HuH-7.5 (cell line): Measurements from ENCODE around the gene GMIP.
"Not testable (repeated sequence)": the region's sequence is repeated elsewhere in the genome, so short reads cannot be mapped to it uniquely, and the experiment has no call there.

Experiments
- DNase-seq: peaks from one replicate; pipeline ENCODE4 v3.0.0; 2011; ENCODE audit warnings: low spot score

The GMIP gene, protein sequence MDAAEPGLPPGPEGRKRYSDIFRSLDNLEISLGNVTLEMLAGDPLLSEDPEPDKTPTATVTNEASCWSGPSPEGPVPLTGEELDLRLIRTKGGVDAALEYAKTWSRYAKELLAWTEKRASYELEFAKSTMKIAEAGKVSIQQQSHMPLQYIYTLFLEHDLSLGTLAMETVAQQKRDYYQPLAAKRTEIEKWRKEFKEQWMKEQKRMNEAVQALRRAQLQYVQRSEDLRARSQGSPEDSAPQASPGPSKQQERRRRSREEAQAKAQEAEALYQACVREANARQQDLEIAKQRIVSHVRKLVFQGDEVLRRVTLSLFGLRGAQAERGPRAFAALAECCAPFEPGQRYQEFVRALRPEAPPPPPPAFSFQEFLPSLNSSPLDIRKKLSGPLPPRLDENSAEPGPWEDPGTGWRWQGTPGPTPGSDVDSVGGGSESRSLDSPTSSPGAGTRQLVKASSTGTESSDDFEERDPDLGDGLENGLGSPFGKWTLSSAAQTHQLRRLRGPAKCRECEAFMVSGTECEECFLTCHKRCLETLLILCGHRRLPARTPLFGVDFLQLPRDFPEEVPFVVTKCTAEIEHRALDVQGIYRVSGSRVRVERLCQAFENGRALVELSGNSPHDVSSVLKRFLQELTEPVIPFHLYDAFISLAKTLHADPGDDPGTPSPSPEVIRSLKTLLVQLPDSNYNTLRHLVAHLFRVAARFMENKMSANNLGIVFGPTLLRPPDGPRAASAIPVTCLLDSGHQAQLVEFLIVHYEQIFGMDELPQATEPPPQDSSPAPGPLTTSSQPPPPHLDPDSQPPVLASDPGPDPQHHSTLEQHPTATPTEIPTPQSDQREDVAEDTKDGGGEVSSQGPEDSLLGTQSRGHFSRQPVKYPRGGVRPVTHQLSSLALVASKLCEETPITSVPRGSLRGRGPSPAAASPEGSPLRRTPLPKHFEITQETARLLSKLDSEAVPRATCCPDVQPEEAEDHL

GRCh38 chr19:19643158-19644053 is at the start of gene GMIP:
TSS of gene GMIP (minus strand) at chr19:19643657. CDS start at chr19:19643529, 128 bp downstream.
- peak; percentile 99 for DNase-seq

- no peak for DNase-seq
Observed at GRCh38 chr19:19691683-19692082, 48.2 kb upstream of the GMIP start.

GRCh38 chr19:19689023-19689422 is 45.6 kb upstream of the GMIP start:
- not testable (repeated sequence) for DNase-seq

DNA sequence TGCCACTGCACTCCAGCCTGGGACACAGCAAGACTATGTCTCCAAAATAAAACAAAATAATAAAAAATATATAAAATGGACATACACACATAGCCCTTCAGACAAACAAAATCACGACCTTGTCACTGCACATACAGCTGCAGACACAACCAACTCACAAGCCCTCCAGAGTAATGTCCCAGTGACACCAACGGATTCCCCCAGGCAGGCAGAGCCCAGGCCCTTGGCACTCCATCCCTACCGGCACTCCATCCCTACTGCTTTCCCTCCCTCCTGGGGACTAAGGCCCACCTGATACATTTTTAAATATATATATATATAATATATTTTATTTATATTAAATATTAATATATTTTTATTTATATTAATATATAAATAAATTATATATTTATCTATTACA is 43.6 kb upstream of the GMIP start:
- peak; percentile 16 for DNase-seq

DNA sequence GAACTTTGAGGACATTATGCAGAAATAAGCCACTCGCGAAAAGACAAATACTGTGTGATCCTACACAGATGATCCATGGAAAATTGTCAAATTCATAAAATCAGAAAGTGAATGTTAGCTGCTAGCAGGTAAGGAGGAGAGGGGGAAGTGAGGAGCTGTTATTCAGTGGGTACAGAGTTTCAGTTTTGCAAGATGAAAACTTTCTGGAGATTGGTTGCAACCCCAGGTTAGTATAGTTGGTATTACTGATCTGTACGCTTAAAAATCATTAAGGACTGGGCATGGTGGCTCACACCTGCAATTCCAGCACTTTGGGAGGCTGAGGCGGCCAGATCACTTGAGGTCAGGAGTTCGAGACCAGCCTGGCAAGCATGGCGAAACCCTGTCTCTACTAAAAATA is 43.1 kb upstream of the GMIP start:
- no peak for DNase-seq

DNA sequence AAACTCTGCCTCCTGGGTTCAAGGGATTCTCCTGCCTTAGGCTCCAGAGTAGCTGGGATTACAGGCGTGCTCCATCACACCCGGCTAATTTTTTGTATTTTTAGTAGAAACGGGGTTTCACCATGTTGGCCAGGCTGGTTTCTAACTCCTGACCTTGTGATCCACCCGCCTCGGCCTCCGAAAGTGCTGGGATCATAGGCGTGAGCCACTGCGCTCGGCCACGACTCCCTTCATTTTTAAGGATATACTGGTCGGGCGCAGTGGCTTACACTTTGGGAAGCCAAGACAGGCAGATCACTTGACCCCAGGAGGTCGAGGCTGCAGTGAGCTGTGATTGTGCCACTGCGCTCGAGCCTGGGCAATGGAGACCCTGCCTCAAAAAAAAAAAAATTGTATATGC is 42.7 kb upstream of the GMIP start:
- DNase-seq = not testable (repeated sequence)

GRCh38 chr19:19679176-19680073 is 36.0 kb upstream of the GMIP start:
- DNase-seq = no peak

GRCh38 chr19:19677579-19677978 is 34.1 kb upstream of the GMIP start:
- no peak for DNase-seq

GRCh38 chr19:19674315-19674714 is 30.9 kb upstream of the GMIP start:
- no peak for DNase-seq

DNA sequence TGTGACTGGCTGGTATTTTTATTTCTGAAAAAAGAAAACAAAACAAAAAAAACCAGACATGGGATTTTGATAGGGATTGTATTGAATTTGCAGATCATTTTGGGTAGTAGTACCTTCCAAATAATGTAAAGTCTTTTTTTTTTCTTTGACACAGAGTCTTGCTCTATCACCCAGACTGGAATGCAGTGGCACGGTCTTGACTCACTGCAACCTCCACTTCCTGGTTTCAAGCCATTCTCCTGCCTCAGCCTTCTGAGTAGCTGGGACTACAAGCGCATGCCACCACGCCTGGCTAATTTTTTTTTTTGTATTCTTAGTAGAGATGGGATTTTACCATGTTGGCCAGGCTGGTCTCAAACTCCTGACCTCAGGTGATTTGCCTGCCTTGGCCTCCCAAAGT is 29.4 kb upstream of the GMIP start:
- DNase-seq = no peak

GRCh38 chr19:19670070-19670551 is 26.7 kb upstream of the GMIP start:
- DNase-seq = no peak

DNA sequence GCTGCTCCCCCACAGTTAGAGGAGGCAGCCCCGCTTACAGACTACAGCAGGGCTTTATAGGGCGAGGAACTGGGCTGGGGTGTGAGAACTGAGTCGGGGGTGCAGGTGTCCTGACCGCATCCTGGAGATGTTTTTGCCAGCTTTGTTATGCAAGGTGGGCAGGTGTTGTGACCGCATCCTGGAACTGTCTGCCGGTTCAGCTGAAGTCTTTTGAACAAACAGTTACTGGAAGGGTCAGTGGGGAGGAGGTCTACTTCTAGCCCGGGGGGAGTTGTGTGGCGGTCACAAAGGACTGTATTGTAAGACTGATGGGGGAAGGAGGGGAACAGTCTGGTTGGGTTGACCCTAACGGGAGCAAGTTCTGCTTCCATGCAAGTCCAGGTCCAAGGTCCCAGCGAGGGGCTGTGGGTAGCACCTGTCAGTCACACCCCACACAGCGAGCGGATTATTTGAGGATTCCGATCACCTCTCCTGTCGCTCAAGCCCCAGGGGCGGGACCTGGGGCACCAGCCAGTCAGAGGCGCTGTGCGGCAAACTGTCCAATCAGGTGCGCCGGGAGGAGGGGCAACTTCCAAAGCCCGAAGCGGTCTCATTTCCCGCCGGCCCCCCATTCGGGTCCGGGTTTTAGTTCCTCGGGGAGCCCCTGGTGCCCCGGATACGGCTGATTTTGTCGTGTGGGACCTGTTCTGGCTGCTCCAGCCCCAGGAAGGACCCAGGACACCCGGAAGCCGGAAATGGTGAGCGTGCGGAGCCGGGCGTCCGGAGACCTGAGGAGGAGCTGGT is 25.0 kb upstream of the GMIP start, which contains the start of gene ZNF101:
ZNF101 (plus strand) TSS at position 610 of the 783 bp plus-strand sequence; CDS start at position 735, 125 bp downstream.
- peak; percentile 99 for DNase-seq

GRCh38 chr19:19665420-19665948 is 22.0 kb upstream of the GMIP start:
- not testable (repeated sequence) for DNase-seq

DNA sequence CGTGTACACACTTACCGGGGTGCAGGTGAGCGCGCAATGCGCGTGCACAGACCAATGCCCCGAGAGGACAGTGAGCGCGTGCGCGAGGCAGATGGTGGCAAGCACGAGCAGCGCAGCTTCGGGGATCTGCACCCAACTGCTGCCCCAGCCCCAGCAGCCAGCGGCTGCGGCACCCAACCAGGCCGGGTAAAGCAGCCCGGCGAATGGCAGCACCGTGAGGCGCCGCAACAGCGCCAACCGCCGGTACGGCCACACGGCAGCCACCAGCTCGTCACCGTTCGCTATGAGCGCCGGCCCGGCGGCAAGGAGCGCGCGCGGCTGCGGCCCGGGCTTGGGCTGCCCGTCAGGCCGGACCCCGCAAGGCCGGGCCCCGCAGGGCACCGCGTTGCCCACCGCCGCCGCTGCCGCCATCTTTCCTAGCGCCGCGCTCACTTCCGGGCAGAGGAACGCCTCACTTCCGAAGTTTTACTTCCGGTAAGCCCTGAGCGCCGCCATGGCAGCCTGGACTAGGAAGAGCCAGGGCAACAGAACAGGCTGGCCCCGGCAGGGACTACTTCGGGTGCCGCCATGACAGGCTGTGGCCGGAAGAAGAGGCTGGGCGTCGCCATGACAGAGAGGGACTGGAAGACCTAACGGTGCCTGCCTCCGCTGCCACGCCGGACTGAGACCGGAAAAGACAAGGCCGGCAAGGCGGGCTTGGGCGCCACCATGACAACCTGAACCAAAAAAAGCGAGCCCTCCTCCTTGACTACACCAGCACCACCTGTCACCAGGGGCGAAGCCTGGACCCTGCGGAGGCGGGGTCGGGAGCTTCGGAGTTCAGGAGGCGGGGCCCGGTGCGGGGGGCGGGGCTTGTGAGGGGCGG is 20.0 kb upstream of the GMIP start, which contains the start of gene ATP13A1:
ATP13A1 (minus strand) TSS at position 421 of the 865 bp plus-strand sequence; CDS start at position 411, 10 bp downstream.
- peak; percentile 94 for DNase-seq

GRCh38 chr19:19662871-19663255 is 19.4 kb upstream of the GMIP start:
- no peak for DNase-seq

DNA sequence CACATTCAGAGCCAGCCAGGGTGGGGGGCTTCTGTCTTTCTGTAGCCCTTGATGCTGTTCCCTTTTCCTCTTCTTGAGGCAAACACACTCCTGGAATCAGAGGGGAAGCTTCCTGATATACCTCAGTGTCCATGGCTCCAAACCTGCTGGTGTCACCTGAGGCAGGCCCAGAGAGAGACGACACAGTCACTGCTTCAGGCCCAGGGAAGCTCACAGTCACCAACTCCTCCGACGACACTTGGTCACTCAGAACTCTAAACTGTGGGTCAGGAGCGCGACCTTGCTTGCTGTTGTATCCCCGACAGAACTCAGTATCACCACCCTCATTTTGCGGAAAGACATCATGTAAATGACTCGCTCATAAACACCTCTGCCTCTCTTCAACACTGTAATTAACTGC is 18.9 kb upstream of the GMIP start:
- no peak for DNase-seq

GRCh38 chr19:19661675-19662251 is 18.3 kb upstream of the GMIP start:
- DNase-seq = no peak

GRCh38 chr19:19661141-19661674 is 17.8 kb upstream of the GMIP start:
- DNase-seq = no peak
